HG02884 (cell line): ENCODE measurements around the gene EFHC1.

Source experiments
- ATAC-seq: cut with Tn5 transposase; IDR thresholded peaks from one replicate; pipeline ENCODE4 v1.9.1; 2021; ENCODE audit warnings: mild to moderate bottlenecking, moderate library complexity; ENCODE audit not compliant: unreplicated experiment

EFHC1 gene

DNA sequence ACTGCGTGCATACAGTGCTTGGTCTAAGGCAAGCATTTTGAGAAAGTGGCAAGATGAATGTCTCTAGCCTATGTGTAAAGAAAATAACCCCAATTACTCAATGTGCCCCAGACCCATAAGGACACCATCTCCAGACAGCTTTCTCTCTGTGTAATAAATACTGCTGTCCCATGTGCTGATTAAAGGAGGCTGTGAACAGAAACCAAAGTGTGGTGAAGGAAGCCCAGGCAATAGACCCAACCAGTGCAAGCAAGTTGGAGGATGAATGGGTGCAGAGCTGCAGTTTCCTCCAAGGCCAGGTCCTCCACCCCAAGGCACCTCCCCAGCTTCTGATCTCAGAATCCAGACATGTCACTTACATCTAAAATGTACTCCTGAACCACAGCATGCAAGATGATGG, 96.1 kb downstream of the EFHC1 start:
- ATAC-seq = no peak

DNA sequence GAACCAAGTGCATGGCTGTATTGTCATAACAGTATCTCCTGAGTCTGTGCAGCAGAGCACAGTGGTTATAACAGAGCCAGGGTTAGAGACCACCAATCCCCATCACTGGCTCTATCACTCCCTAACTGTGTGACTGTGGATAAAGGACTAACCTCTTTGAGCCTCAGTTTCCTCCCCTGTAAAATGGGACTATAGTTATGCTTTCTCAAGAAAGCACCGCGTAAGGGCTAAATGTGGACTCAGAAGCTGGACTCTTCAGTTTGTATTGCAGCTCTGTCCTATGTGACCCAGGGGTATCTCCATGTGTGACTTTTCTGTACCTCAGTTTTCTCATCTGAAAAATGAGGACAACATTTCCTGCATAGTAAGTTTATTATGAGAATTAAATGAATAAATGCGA, 96.8 kb downstream of the EFHC1 start:
- ATAC-seq = no peak

DNA sequence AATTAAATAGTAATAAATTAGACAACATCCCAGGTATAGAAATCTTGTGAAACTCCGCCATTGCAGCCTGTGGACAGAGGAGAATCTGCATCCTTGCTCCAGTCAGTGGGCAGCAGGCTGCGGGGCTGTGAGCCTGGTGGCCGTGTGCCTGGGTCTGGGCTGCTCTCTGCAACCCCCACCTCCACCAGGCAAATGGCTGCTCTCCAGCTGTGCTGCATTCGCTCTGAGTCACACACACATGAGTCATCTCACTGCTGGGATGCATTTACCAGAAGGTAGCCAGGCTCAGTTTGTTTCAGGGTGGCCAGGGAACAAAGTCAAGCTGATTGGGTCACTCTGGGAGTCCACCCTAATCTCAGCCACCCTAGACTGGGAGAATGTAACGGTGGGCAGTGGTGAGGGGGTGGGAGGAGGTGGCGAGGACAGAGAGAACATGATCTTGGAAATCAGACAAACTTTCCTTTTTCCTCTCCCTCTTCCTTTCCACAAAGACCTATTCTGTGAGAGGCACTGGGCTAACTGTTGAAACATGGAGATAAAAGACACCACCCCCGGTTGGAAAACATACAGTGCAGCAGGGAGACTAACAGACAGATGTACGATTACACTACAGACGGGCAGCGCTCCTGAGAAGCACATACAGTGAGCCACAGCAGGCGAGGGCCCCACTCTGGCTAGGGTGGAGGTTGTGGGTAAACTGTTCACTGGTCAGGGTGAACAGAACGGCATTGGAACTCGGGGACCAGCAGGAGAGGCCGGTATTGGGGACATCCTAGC, 97.5 kb downstream of the EFHC1 start:
- peak; percentile 96 for ATAC-seq

DNA sequence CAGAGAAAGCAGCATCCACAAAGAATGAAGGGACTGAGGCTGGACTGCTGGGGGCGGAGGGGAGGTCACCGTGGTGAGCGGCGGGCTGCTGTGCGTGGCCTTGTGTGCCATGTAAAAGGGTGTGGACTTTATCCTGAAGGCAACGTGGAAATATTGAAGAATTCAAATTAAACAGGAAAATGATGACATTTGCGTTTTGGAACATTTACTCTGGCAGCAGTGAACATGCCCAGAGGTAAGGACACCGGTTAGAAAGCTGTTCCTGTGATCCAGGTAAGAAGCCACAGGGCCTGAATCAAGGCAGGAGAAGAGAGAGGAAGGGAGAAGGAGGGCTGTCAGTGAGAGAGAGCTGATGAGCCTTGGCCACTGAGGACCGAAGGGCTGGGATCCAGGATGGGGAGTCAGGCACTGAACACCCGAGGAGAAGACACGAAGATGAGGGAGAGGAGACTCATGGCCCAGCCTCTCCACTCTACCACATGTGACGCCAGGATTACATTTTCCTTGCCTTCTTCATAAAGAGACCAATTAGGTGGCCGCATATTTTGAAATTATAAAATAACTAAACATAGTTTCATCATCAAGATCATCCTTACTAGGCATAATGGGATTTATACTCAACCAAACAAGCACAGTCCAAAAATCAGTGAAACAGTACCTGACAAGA, 98.3 kb downstream of the EFHC1 start:
- no peak for ATAC-seq

DNA sequence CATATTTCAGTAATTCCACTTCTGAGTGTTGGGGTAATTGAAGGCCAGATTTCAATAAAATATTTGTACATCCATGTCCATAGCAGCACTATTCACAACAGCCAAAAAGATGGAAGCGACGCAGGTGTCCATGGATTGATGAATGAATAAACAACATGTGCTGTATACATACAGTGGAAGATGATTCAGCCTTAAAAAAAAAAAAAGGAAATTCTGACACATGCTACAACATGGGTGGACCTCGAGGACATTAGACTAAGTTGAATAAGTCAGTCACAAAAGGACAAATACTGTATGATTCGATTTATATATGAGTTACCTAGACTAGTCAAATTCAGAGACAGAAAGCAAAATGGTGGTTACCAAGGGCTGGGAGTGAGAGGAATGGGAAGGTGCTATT, 99.5 kb downstream of the EFHC1 start:
- no peak for ATAC-seq

DNA sequence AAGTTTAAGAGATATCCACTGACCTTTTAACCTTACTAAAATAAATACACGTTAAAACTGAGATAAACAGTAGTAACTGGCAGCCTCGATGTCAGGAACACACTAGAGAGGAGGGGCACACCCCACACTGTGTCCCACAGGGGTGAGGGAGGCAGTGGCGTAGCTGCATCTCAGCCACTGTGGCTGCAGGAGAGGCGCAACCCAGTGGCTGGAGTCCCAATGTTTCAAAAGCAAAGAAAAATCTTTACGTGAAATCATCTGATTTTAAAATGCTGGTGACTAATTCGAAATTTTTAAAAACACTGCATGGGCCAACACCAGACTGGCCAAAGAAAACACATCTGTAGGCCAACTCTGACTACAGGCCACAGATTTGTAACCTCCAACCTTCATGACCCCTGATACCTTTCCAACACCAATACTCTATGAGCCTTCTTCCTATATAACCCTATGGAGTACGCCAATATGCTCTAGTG, 102.0 kb downstream of the EFHC1 start:
- no peak for ATAC-seq

DNA sequence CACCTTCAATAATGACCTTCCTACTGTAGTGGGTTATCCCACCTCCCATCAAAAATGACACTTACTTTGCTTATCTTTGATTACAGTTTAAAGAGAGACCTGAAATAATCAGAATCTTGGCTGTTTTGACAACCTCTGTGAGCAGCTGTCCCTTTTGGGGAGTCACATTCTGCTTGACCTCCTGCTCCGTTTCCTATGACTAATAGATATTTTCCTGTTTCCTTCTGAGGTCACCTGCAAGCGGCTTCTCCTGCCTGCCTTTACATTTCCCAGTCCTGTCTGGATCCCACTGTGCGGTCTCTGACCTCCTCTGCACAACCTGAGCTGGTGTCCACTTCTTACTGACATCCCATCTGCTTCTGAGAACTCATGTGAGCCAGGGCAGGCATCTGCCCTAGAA, 102.5 kb downstream of the EFHC1 start:
- ATAC-seq = no peak

DNA sequence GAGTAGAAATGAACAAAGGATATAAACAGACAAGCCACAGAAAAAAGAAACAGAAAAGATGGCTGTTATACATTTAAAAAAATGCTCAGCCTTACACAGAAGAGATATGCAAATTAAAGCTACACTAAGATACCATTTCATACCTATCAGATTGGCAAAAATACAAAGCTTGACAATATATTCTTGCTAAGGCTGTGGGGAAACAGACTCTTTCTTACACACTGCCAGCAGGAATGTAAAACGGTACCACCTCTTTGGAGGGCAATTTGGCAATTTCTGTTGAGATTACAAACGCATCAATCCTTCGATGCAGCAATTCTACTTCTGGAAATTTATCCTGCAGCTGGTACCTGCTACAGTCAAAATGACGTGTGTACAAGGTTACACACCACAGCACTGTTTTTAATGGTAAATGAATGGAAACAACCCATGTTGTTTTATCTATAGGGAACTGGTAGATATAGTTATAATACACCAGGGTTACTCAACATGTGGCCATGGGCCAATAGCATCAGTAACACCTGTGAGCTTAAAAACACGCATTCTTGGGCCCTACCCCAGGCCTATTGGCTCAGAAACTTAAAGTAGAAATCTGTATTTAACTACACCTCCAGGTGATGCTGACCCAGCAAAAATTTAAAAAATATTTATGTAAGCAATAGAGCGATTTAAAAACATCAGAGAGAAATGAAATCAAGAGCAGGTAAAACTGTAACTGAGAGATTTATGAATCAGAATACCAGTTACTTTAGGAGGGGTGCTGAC, 103.4 kb downstream of the EFHC1 start:
- no peak for ATAC-seq

DNA sequence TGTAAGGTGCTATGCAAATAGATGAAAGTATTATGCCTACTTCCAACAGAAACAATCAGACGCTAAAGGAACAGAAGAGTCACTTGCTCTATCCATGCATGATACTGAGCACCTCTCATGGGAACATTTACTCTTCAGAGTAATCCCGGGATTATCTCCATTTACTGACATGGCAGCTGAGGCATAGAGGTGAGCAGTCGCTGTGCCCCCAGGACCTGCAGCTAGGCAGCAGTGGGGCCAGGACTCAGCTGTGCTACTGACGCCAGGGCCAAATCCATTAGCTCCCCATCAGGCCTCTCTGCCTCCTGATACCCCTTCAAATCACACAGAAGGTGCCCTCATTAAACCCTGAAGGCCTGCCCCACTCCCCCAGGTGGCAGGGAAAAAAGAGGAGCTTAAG, 104.8 kb downstream of the EFHC1 start:
- ATAC-seq = no peak

DNA sequence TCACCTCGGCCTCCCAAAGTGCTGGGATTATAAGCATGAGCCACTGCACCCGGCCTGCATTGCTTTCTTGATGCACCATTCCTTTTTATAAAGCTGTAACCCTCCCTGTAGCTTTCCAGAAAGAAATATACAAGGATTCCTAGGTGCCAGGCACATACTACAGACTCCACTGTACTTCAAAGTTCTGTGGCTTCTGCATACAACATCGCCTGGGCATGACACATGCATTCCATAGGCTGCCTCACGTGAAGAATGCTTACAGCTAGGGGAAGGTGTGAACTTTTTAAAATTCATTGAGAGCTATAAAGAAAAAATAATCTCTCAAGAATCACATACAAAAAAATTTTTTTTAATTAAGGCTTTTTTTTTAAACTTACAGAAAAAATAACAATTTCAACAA, 106.5 kb downstream of the EFHC1 start:
- ATAC-seq = no peak

DNA sequence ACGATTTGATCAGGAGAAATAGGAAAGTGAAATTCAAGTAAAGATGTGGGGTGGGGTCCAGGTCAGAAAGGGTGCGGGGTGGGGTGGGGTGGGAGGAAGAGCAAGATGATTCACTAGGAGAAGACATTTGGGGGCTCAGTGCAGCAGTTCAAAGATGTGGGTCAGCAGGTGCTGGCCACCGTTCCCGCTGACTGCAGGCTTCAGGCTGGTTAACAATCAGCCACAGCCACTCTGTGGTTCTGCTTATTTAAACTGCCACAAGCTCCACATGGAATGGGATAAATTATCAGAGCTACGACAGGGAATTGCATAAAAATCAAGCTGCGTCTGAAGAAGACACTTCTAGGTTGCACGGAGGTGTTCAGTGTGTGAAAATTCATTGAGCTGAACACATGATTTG, 107.3 kb downstream of the EFHC1 start:
- ATAC-seq = no peak

DNA sequence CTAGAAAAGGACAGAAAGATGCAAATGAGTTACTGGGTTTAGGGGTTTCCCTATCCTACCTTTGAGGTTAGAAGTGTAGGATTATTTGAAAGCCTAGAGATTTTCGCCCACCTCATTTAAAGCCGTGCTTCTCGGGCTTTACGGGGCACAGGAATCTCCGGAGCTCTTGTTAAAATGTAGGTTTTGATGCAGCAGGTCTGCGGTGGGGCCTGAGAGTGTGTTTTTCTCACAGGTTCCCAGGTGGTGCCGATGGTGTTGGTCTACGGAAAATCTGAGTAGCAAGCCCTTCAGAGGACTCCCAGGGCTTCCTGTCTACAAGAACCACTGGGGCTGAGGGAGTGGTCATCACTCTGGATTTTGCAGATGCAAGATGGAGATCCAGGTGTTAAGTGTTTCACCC, 109.2 kb downstream of the EFHC1 start:
- ATAC-seq = peak; percentile 51

DNA sequence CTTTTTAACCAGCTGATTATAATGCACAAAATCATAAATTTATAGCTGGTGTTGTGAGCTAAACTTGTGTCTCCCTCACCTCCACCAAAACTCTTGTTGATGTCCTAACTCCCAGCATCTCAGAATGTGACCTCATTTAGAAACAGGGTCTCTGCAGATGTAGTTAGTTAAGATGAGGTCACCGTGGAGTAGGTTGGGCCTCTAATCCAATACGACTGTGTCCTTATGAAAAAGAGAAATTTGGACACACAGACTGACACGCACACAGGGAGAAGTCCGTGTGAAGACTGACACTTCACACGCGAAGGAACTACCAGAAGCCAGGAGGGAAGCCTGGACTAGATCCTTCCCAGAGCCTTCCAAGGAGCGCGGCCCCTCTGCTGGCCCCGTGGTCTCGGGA, 110.2 kb downstream of the EFHC1 start:
- no peak for ATAC-seq

DNA sequence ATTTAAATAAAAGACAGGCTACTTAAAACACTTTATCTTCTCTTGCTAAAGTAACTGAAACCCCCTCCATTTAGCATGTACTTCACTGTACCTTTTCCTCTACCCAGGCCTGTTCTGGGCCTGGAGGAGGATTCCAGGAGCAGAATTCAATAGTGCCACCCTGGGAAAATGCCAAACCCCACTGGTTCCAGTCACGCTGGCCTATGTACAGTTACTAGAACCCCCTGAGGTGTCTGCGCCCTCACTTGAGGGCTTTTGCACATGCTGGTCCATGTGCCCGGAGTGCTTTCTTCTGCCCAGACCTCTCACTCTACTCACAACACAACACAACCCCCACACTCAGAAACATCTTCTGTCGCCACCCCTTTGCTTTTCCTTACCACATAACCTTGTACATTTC, 111.3 kb downstream of the EFHC1 start:
- no peak for ATAC-seq

DNA sequence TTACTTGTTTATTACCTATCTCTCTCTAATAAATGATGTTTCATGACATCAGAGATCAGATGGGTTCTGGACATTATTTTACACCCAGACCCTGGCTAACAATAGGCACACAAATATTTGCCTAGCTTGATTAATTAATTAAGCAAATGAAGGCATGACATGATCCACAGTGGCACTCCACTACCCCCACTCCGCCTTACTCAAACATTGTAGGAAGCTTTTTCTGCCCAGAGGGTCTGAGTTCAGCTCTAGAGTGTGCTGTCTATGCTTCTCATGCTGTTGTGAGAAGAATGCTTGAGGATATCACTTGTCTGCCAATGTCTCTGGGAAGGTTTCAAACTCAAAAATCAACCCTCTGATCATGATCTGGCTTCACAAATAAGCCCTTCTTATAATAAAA, 111.7 kb downstream of the EFHC1 start:
- ATAC-seq = no peak

DNA sequence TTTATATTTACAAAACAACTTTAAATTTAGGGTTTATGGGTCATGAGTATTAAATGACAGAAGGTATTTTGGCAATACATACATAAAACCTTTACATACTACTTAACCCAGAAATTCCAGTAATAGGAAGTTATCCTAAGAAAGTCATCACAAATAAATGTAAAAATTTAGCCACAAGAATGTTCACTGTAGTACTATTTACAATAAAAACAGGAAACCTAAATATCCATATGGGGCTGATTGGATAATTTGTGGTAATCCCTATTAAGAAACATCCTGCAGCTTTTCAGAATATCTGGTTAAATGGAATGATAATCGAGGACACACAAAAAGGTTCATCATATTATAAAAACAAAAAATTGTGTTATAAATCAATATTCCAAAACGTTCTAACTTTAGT, 112.3 kb downstream of the EFHC1 start:
- ATAC-seq = no peak

DNA sequence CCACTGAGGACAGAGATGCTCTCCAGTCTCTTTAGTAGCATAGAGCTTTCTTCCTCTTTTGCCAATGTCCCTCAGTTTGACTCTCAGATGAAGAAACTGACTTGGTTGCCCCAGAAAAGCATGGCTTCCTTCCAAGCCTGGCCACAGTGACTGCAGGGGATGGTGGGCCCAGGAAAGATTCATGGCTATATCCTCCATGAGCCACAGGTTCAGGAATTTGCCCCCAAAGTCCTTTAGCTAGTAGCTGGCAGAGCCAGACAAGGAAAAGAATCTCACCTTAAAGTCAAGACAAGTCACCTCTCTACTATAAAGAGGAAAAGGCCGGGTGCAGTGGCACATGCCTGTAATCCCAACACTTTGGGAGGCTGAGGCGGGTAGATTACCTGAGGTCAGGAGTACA, 113.3 kb downstream of the EFHC1 start:
- no peak for ATAC-seq

DNA sequence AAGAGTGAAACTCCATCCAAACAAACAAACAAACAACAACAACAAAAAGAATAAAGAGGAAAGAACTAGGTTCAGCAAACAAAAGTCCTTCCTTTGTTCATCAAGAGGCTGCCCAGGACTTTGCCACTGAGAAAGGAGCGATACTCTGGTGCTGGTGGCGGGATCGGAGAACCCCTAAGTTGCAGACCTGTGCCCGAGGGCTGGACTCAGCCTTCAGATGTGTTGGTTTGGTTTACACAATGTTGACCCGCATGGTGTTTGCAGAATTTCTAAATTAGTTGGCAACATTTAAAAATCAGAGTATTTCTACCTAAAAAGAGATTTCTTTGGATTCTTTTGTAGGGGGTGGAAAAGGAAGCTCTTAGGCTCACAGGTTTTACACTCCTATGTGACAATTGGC, 114.2 kb downstream of the EFHC1 start:
- ATAC-seq = no peak

DNA sequence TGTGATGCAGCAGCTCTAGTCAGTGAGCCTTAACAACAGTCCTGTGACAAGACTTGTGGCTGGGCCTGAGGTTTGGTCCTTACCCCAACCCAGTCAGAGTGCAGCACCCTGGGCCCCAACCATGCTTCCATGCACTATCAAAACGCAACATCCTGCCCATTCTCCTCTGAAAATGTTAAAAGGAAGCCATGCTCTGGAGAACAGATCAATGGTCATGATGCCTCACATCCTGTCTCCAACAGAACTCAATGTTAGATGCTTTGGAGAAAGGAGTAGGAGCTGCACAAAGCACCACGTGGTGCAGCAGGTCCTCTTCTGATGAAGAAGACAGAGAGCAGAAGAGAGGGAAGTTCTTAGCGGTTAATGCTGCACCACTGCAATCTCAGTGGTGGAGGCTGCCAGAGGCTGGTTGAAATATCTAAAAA, 114.8 kb downstream of the EFHC1 start:
- peak; percentile 32 for ATAC-seq

DNA sequence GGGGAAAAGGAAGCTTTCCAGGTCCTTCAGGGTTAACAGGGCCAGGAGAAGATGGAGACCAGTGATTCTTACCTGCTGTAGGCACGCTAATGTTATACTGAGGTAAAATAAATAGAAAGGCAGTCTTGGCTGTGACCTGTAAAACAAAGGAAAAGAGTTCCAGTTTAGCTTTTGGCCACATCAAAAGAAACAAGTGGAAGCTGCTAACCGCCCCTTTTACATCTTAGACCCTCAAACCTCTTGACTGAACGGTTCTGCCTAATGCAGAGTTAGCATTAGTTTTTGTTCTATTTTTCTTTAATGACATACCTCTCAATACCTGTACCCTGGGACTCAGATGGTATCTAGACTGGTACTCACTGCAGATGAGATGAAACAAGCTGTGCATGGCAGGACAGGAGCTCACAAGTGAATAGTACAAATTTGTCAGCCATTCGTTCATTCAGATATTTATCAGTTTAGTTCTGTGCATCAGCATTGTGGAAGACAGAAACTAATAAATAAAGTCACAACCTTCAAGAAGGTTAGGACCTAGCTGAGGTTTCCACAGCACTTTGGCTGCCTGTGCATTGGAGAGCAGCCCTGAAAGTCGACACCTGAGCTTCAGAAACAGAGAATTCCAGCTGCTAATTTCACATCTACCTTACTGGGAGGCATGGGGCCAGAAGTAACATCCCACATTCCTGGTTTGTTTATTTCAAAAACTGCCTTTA, 115.7 kb downstream of the EFHC1 start:
- ATAC-seq = no peak

DNA sequence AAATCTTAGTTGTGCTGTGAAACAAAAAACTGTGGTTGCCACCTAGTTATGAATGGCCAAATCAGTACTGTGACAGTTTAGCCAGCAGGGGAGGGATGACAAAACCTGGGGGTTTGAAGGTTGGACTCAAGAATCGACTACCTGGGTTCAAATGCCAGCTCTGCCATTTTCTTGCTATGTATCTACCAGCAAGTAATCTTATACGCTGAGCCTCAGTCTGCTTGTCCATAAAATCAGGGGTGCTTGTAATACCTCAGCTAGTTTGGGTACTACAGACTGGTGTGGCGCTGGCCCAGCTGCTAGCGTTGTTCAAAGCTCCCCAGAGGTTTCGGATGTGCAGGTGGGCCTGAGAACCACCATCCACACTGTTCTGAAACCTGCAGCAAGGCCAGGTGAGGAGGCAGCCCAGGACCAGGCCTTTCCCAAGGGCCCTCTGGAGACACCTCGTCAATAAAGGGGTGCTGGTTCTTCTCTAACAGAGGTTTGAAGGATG, 116.3 kb downstream of the EFHC1 start:
- peak; percentile 17 for ATAC-seq
